Left hindlimb (tissue), 1 donor: ENCODE data around the gene PLB1.
"Not testable (repeated sequence)": the region's sequence is repeated elsewhere in the genome, so short reads cannot be mapped to it uniquely, and the experiment has no call there.

Source experiments
- DNase-seq: peaks from one replicate; pipeline ENCODE4 v3.0.0-alpha.2; 2018

PLB1 gene

GRCh38 chr2:28465148-28465885 lies 30.5 kb upstream of the PLB1 start:
- DNase-seq: no peak

- no peak for DNase-seq
Observed at GRCh38 chr2:28469304-28469703, 26.6 kb upstream of the PLB1 start.

GRCh38 chr2:28469947-28470535 lies 25.8 kb upstream of the PLB1 start:
- no peak for DNase-seq

GRCh38 chr2:28470759-28471158 lies 25.1 kb upstream of the PLB1 start:
- no peak for DNase-seq

GRCh38 chr2:28471214-28471613 lies 24.6 kb upstream of the PLB1 start:
- no peak for DNase-seq

- DNase-seq: no peak
Observed at GRCh38 chr2:28471701-28472236, 24.1 kb upstream of the PLB1 start.

GRCh38 chr2:28472641-28473040 lies 23.2 kb upstream of the PLB1 start:
- not testable (repeated sequence) for DNase-seq

GRCh38 chr2:28475088-28475595 lies 20.7 kb upstream of the PLB1 start:
- no peak for DNase-seq

- no peak for DNase-seq
Observed at GRCh38 chr2:28477087-28477486, 18.8 kb upstream of the PLB1 start.

GRCh38 chr2:28477645-28478044 lies 18.2 kb upstream of the PLB1 start:
- DNase-seq: no peak

- no peak for DNase-seq
Observed at GRCh38 chr2:28480403-28481049, 15.3 kb upstream of the PLB1 start.

GRCh38 chr2:28481905-28482304 lies 14.0 kb upstream of the PLB1 start:
- DNase-seq: no peak

GRCh38 chr2:28484835-28485234 lies 11.0 kb upstream of the PLB1 start:
- no peak for DNase-seq

GRCh38 chr2:28486526-28486925 lies 9.3 kb upstream of the PLB1 start:
- no peak for DNase-seq

- no peak for DNase-seq
Observed at GRCh38 chr2:28487258-28487657, 8.6 kb upstream of the PLB1 start.

- DNase-seq: no peak
Observed at GRCh38 chr2:28488083-28488830, 7.6 kb upstream of the PLB1 start.

- no peak for DNase-seq
Observed at GRCh38 chr2:28488858-28489575, 6.8 kb upstream of the PLB1 start.

- no peak for DNase-seq
Observed at GRCh38 chr2:28490558-28490957, 5.3 kb upstream of the PLB1 start.

- DNase-seq: no peak
Observed at GRCh38 chr2:28492282-28492681, 3.6 kb upstream of the PLB1 start.

GRCh38 chr2:28493636-28494035 lies 2.2 kb upstream of the PLB1 start:
- no peak for DNase-seq

- DNase-seq: no peak
Observed at GRCh38 chr2:28496781-28497180, 921 bp downstream of the PLB1 start.

GRCh38 chr2:28497206-28497605 lies 1.3 kb downstream of the PLB1 start:
- no peak for DNase-seq
